Measurements from ENCODE around the gene TMEM250.

The TMEM250 gene

GRCh38 chr9:136148766-136149165, 30.1 kb upstream of the TMEM250 start:
- DNase-seq (ENCODE audit: insufficient read length, low spot score): no peak
- no peak for FAIRE-seq
- no peak for TF ChIP-seq TAF1 (IDR thresholded peaks at IDR 0.05; ENCODE audit: low read depth, low read length)
- no peak for TF ChIP-seq PAX5 (IDR thresholded peaks at IDR 0.05; ENCODE audit: insufficient read depth, low read length, severe bottlenecking)
- no peak for TF ChIP-seq POLR2A (IDR thresholded peaks at IDR 0.05; ENCODE audit: low read depth, low read length)
- no peak for TF ChIP-seq POU2F2 (IDR thresholded peaks at IDR 0.05; ENCODE audit: low read depth, low read length)
- TF ChIP-seq POLR2AphosphoS5 (IDR thresholded peaks at IDR 0.05; ENCODE audit: low read depth, low read length): no peak
- TF ChIP-seq SPI1 (IDR thresholded peaks at IDR 0.05; ENCODE audit: low read depth, low read length): no peak

GRCh38 chr9:136147890-136148714, 29.4 kb upstream of the TMEM250 start:
- DNase-seq (ENCODE audit: insufficient read length, low spot score) (no peak), FAIRE-seq (no peak)
- TF ChIP-seq TAF1 (IDR thresholded peaks at IDR 0.05; ENCODE audit: low read depth, low read length) (no peak), PAX5 (IDR thresholded peaks at IDR 0.05; ENCODE audit: insufficient read depth, low read length, severe bottlenecking) (no peak), POLR2AphosphoS5 (IDR thresholded peaks at IDR 0.05; ENCODE audit: low read depth, low read length) (no peak), POLR2A (IDR thresholded peaks at IDR 0.05; ENCODE audit: low read depth, low read length) (no peak)

GRCh38 chr9:136147038-136147889, 28.6 kb upstream of the TMEM250 start:
- TF ChIP-seq POLR2A (IDR thresholded peaks at IDR 0.05; ENCODE audit: low read depth, low read length) (no peak), PAX5 (IDR thresholded peaks at IDR 0.05; ENCODE audit: insufficient read depth, low read length, severe bottlenecking) (no peak), TAF1 (IDR thresholded peaks at IDR 0.05; ENCODE audit: low read depth, low read length) (no peak), POLR2AphosphoS5 (IDR thresholded peaks at IDR 0.05; ENCODE audit: low read depth, low read length) (no peak), POU2F2 (IDR thresholded peaks at IDR 0.05; ENCODE audit: low read depth, low read length) (no peak), SPI1 (IDR thresholded peaks at IDR 0.05; ENCODE audit: low read depth, low read length) (no peak)
- no peak for FAIRE-seq
- no peak for DNase-seq (ENCODE audit: insufficient read length, low spot score)

GRCh38 chr9:136146126-136147037, 27.7 kb upstream of the TMEM250 start:
- TF ChIP-seq SPI1 (IDR thresholded peaks at IDR 0.05; ENCODE audit: low read depth, low read length): no peak
- TF ChIP-seq POLR2AphosphoS5 (IDR thresholded peaks at IDR 0.05; ENCODE audit: low read depth, low read length): no peak
- no peak for TF ChIP-seq POU2F2 (IDR thresholded peaks at IDR 0.05; ENCODE audit: low read depth, low read length)
- no peak for TF ChIP-seq TAF1 (IDR thresholded peaks at IDR 0.05; ENCODE audit: low read depth, low read length)
- TF ChIP-seq POLR2A (IDR thresholded peaks at IDR 0.05; ENCODE audit: low read depth, low read length): no peak
- TF ChIP-seq PAX5 (IDR thresholded peaks at IDR 0.05; ENCODE audit: insufficient read depth, low read length, severe bottlenecking): no peak
- DNase-seq (ENCODE audit: insufficient read length, low spot score) (no peak), FAIRE-seq (no peak)

- DNase-seq (ENCODE audit: insufficient read length, low spot score) (no peak), FAIRE-seq (no peak)
- no peak for TF ChIP-seq SPI1 (IDR thresholded peaks at IDR 0.05; ENCODE audit: low read depth, low read length)
- TF ChIP-seq POU2F2 (IDR thresholded peaks at IDR 0.05; ENCODE audit: low read depth, low read length): no peak
Observed at GRCh38 chr9:136145580-136145979, 26.9 kb upstream of the TMEM250 start.

GRCh38 chr9:136144450-136144849, 25.8 kb upstream of the TMEM250 start:
- no peak for DNase-seq (ENCODE audit: insufficient read length, low spot score)
- no peak for FAIRE-seq
- TF ChIP-seq SPI1 (IDR thresholded peaks at IDR 0.05; ENCODE audit: low read depth, low read length): no peak
- no peak for TF ChIP-seq POLR2AphosphoS5 (IDR thresholded peaks at IDR 0.05; ENCODE audit: low read depth, low read length)
- no peak for TF ChIP-seq PAX5 (IDR thresholded peaks at IDR 0.05; ENCODE audit: insufficient read depth, low read length, severe bottlenecking)
- TF ChIP-seq POU2F2 (IDR thresholded peaks at IDR 0.05; ENCODE audit: low read depth, low read length): no peak
- TF ChIP-seq POLR2A (IDR thresholded peaks at IDR 0.05; ENCODE audit: low read depth, low read length): no peak
- no peak for TF ChIP-seq TAF1 (IDR thresholded peaks at IDR 0.05; ENCODE audit: low read depth, low read length)

- no peak for DNase-seq (ENCODE audit: insufficient read length, low spot score)
- TF ChIP-seq POLR2AphosphoS5 (IDR thresholded peaks at IDR 0.05; ENCODE audit: low read depth, low read length): no peak
- no peak for TF ChIP-seq POU2F2 (IDR thresholded peaks at IDR 0.05; ENCODE audit: low read depth, low read length)
- no peak for TF ChIP-seq POLR2A (IDR thresholded peaks at IDR 0.05; ENCODE audit: low read depth, low read length)
- TF ChIP-seq SPI1 (IDR thresholded peaks at IDR 0.05; ENCODE audit: low read depth, low read length): no peak
- TF ChIP-seq PAX5 (IDR thresholded peaks at IDR 0.05; ENCODE audit: insufficient read depth, low read length, severe bottlenecking): no peak
- no peak for FAIRE-seq
Observed at GRCh38 chr9:136143215-136144001, 24.7 kb upstream of the TMEM250 start.

- DNase-seq (ENCODE audit: insufficient read length, low spot score): no peak
- TF ChIP-seq POU2F2 (IDR thresholded peaks at IDR 0.05; ENCODE audit: low read depth, low read length) (no peak), PAX5 (IDR thresholded peaks at IDR 0.05; ENCODE audit: insufficient read depth, low read length, severe bottlenecking) (no peak), SPI1 (IDR thresholded peaks at IDR 0.05; ENCODE audit: low read depth, low read length) (no peak), TAF1 (IDR thresholded peaks at IDR 0.05; ENCODE audit: low read depth, low read length) (no peak)
- no peak for FAIRE-seq
Observed at GRCh38 chr9:136142859-136143214, 24.2 kb upstream of the TMEM250 start.
